ENCODE data around the gene TSPAN2. TPM values are rescaled to one million over a fixed set of nuclear protein-coding genes. Genes with fewer than 3 reads are reported as not detected.

The TSPAN2 gene
- total RNA-seq, 1 donor from 2014 or later: 10.6 TPM

DNA sequence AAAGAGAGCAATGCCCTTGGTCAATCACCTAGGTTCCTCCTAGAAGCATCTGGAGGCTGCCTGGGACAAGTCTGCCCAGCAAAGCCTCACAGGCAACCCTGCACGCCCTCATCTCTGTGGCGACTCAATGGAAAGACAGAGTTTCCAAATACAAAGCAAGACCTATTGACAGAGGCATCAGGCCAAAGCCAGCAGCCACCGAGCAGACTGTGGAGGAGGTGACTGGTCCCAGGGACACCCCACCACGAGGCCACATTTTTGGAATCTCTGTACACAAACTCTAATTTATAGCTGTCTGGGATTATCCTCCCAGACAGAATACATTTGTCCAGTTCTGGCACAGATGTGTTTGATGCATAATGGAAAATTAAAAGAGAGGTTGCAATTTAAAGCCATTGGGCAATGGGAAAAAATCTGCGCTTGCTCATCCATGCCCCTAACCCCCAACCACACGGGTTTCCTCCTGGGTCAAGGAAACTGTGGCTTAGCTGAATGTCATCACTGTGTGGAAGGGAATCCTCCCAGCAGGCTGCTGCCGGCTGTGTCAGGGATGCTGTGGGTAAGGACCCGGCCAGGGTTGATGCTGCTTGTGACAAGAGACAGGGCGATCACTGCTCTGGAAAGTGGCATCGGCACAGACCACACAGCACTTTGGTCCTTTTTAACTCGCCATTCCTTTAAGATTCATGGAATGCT is 14.3 kb downstream of the TSPAN2 start:
- H3K9me3 ChIP-seq: no peaks in the 10 kb centered on the region
- no peaks in the 10 kb centered on the region for H3K4me1 ChIP-seq
- intact Hi-C loops (cut with DNase I): no loop called here
- no peak overlapping the region for H3K27ac ChIP-seq
- no peak for DNase-seq (ENCODE audit: extremely low spot score in 2 of 2)
- no peaks in the 10 kb centered on the region for H3K27me3 ChIP-seq
- no peaks in the 10 kb centered on the region for H3K36me3 ChIP-seq
- no peak overlapping the region for H3K4me3 ChIP-seq
- TF ChIP-seq POLR2A (IDR thresholded peaks at IDR 0.05): no peak
- TF ChIP-seq, protein P1, sequence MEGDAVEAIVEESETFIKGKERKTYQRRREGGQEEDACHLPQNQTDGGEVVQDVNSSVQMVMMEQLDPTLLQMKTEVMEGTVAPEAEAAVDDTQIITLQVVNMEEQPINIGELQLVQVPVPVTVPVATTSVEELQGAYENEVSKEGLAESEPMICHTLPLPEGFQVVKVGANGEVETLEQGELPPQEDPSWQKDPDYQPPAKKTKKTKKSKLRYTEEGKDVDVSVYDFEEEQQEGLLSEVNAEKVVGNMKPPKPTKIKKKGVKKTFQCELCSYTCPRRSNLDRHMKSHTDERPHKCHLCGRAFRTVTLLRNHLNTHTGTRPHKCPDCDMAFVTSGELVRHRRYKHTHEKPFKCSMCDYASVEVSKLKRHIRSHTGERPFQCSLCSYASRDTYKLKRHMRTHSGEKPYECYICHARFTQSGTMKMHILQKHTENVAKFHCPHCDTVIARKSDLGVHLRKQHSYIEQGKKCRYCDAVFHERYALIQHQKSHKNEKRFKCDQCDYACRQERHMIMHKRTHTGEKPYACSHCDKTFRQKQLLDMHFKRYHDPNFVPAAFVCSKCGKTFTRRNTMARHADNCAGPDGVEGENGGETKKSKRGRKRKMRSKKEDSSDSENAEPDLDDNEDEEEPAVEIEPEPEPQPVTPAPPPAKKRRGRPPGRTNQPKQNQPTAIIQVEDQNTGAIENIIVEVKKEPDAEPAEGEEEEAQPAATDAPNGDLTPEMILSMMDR (IDR thresholded peaks at IDR 0.05): no peak
- TF ChIP-seq POLR2AphosphoS5 (IDR thresholded peaks at IDR 0.05; ENCODE audit: insufficient read depth in 1 of 2, low read depth in 1 of 2): no peak

GRCh38 chr1:115073298-115074087 is 15.8 kb downstream of the TSPAN2 start:
- no peak overlapping the region for H3K27ac ChIP-seq
- no peak for DNase-seq (ENCODE audit: extremely low spot score in 2 of 2)
- H3K36me3 ChIP-seq: no peaks in the 10 kb centered on the region
- H3K4me1 ChIP-seq: no peaks in the 10 kb centered on the region
- H3K9me3 ChIP-seq: no peaks in the 10 kb centered on the region
- intact Hi-C loops (cut with DNase I): no loop called here
- H3K4me3 ChIP-seq: no peak overlapping the region
- TF ChIP-seq POLR2A (IDR thresholded peaks at IDR 0.05) (no peak), POLR2AphosphoS5 (IDR thresholded peaks at IDR 0.05; ENCODE audit: insufficient read depth in 1 of 2, low read depth in 1 of 2) (no peak)
- TF ChIP-seq, protein P1 (IDR thresholded peaks at IDR 0.05): no peak
- H3K27me3 ChIP-seq: no peaks in the 10 kb centered on the region

DNA sequence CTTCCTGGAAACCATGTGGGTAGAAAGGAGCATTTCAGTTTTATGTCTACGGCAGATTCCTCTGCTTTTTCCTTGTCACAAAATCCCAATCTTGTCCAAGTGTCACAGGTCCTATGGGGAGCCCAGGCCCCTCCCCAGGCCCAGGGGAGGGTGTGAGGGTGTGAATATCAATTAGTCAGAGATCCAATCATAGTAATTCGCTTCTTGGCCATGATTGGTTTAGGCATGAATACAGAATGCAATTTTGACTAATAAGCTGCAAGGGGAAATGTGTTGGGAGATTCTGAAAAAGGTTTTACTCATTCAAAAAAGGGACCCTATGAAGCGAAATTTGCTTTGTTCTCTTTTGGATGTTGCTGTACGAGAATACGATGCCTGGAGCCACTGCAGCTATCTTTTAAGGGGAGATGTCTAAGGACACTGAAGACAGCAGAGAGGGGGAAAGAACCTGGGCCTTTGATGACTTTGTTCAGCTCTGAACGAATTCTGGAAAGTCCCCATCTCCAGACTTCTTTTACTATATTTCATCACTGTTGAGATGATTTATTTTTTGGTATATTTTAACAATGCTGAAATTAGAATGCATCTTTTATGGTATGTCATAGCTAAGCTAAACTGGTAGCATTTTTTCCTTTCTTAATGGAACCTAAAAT is 18.2 kb downstream of the TSPAN2 start:
- intact Hi-C loops (cut with DNase I): no loop called here
- TF ChIP-seq, protein P1 (IDR thresholded peaks at IDR 0.05): no peak
- no peak for TF ChIP-seq POLR2A (IDR thresholded peaks at IDR 0.05)
- no peak for TF ChIP-seq POLR2AphosphoS5 (IDR thresholded peaks at IDR 0.05; ENCODE audit: insufficient read depth in 1 of 2, low read depth in 1 of 2)
- Histone ChIP-seq H3K27ac (no peak overlapping the region), H3K4me1 (peaks cover 11% of the 10 kb centered on the region), H3K9me3 (no peaks in the 10 kb centered on the region), H3K4me3 (no peak overlapping the region), H3K36me3 (no peaks in the 10 kb centered on the region), H3K27me3 (no peaks in the 10 kb centered on the region)
- no peak for DNase-seq (ENCODE audit: extremely low spot score in 2 of 2)

- no peak for DNase-seq (ENCODE audit: extremely low spot score in 2 of 2)
- Histone ChIP-seq H3K4me1 (peaks cover 11% of the 10 kb centered on the region), H3K4me3 (no peak overlapping the region), H3K27ac (no peak overlapping the region), H3K27me3 (no peaks in the 10 kb centered on the region), H3K9me3 (no peaks in the 10 kb centered on the region), H3K36me3 (no peaks in the 10 kb centered on the region)
- no peak for TF ChIP-seq POLR2A (IDR thresholded peaks at IDR 0.05)
- TF ChIP-seq, protein P1 (IDR thresholded peaks at IDR 0.05): no peak
- no peak for TF ChIP-seq POLR2AphosphoS5 (IDR thresholded peaks at IDR 0.05; ENCODE audit: insufficient read depth in 1 of 2, low read depth in 1 of 2)
- intact Hi-C loops (cut with DNase I): no loop called here
These were observed 19.5 kb downstream of the TSPAN2 start for GRCh38 chr1:115069659-115070308.
